Progenitor cell of endocrine pancreas (in vitro differentiated cells): ENCODE results near the gene RBBP5. TPM values are rescaled to one million over a fixed set of nuclear protein-coding genes. Genes with fewer than 3 reads are reported as not detected.

Experiments used
- DNase-seq: peaks from one replicate; pipeline ENCODE4 v3.0.0; 2021; ENCODE audit warnings: low spot score; ENCODE audit not compliant: unreplicated experiment
- H3K27ac Mint-ChIP-seq: 2 replicates; pipeline ENCODE4 v1.8.0; 2021; ENCODE audit warnings: mild to moderate bottlenecking, moderate library complexity, mixed read lengths
- H3K27me3 Mint-ChIP-seq: 2 replicates; pipeline ENCODE4 v1.8.0; 2021; ENCODE audit warnings: mixed read lengths
- H3K36me3 Mint-ChIP-seq: 2 replicates; pipeline ENCODE4 v1.8.0; 2022; ENCODE audit warnings: mixed read lengths; ENCODE audit not compliant: insufficient read depth
- H3K4me1 Mint-ChIP-seq: 2 replicates; pipeline ENCODE4 v1.8.0; 2021; ENCODE audit warnings: low read depth, mixed read lengths
- H3K4me3 Mint-ChIP-seq: 2 replicates; pipeline ENCODE4 v1.8.0; 2021; ENCODE audit warnings: low read depth, mild to moderate bottlenecking, moderate library complexity, mixed read lengths
- H3K9me3 Mint-ChIP-seq: 2 replicates; pipeline ENCODE4 v1.8.0; 2021; ENCODE audit warnings: low read depth, mixed read lengths
- total RNA-seq: library from RNA; stranded (reverse); gene quantifications from 2 replicates; pipeline ENCODE4 v1.2.1, GENCODE V29; 2021
- TF ChIP-seq, protein P1 (sequence below): fragments of 200-600 bp; sonication (generic); IDR thresholded peaks from one replicate; pipeline ENCODE4 v1.5.0; 2021; ENCODE audit warnings: antibody characterized with exemption, mild to moderate bottlenecking; ENCODE audit not compliant: unreplicated experiment

The RBBP5 gene
- total RNA-seq, 1 donor from 2014 or later: 20.9 TPM

DNA sequence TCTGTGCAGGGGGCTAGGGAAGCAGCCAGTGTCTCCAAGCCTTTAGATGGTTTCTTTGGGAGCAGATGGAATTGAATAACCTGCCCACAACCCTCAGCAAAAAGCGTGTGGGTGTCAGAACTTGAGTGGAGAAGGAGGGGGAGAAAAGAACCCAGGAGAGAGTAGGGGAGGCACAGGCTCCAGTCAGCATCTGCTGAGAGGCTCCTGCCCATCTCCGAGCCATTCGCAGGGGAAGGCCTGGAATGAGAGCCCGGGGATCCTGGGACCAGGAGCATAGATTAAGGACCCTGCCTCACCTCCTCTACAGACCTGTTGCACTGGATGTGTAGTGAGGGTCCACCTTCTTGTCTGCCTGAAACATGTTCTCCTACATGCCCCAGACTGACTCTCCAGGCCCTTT is 53.8 kb downstream of the RBBP5 start:
- Mint-ChIP-seq H3K4me3 (no peak overlapping the region), H3K27me3 (no peaks in the 10 kb centered on the region), H3K4me1 (no peaks in the 10 kb centered on the region), H3K27ac (no peak overlapping the region), H3K36me3 (no peaks in the 10 kb centered on the region), H3K9me3 (no peaks in the 10 kb centered on the region)
- no peak for DNase-seq
- TF ChIP-seq, protein P1, sequence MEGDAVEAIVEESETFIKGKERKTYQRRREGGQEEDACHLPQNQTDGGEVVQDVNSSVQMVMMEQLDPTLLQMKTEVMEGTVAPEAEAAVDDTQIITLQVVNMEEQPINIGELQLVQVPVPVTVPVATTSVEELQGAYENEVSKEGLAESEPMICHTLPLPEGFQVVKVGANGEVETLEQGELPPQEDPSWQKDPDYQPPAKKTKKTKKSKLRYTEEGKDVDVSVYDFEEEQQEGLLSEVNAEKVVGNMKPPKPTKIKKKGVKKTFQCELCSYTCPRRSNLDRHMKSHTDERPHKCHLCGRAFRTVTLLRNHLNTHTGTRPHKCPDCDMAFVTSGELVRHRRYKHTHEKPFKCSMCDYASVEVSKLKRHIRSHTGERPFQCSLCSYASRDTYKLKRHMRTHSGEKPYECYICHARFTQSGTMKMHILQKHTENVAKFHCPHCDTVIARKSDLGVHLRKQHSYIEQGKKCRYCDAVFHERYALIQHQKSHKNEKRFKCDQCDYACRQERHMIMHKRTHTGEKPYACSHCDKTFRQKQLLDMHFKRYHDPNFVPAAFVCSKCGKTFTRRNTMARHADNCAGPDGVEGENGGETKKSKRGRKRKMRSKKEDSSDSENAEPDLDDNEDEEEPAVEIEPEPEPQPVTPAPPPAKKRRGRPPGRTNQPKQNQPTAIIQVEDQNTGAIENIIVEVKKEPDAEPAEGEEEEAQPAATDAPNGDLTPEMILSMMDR: no peak

DNA sequence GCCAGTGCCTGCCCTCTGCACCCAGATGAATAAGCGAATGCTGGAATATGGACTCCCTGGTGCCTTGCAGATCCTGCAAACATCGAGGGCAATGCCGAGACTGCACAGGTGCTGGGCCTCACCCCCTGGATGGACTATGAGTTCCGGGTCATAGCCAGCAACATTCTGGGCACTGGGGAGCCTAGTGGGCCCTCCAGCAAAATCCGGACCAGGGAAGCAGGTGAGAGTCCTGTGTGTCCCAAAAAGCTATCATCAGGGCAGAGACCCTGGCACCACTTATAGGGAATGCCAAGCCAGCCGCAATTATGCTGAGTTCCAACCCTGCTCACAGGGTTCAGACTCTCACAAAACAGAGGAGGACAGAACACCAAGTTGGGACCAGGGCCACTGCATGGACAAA is 54.7 kb downstream of the RBBP5 start:
- H3K9me3 Mint-ChIP-seq: no peaks in the 10 kb centered on the region
- no peaks in the 10 kb centered on the region for H3K36me3 Mint-ChIP-seq
- H3K27me3 Mint-ChIP-seq: no peaks in the 10 kb centered on the region
- TF ChIP-seq, protein P1: no peak
- no peaks in the 10 kb centered on the region for H3K4me1 Mint-ChIP-seq
- no peak overlapping the region for H3K27ac Mint-ChIP-seq
- H3K4me3 Mint-ChIP-seq: no peak overlapping the region
- DNase-seq: no peak

DNA sequence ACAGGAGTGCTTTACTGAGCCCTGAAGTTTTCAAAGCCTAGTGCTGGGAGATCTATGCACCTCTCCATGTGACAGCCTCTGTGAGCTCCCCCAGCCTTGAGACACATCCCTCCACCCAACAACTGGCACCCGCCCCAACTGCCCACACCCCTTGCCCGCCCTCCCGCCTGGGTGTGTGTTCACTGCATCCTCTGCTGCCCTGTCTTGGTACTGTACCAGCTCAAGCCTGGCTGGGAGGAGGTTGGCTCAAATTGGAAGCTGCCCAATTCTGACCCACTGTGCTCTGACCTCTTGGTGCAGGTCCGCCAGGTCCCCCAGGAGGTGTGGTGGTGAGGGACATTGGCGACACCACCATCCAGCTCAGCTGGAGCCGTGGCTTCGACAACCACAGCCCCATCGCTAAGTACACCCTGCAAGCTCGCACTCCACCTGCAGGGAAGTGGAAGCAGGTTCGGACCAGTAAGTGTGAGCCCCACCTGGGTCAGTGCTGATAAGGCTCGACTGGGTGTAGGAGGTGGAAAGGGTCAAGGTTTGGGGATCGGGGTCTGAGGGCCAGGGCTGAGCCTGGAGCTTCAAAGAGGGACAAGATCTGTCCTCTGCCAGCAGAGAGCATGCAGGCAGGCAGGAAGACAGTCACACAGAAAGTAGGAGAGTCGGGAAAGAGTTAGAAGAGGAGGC is 55.5 kb downstream of the RBBP5 start:
- DNase-seq: no peak
- H3K27me3 Mint-ChIP-seq: no peaks in the 10 kb centered on the region
- H3K27ac Mint-ChIP-seq: no peak overlapping the region
- no peaks in the 10 kb centered on the region for H3K9me3 Mint-ChIP-seq
- no peaks in the 10 kb centered on the region for H3K36me3 Mint-ChIP-seq
- TF ChIP-seq, protein P1: no peak
- H3K4me1 Mint-ChIP-seq: no peaks in the 10 kb centered on the region
- H3K4me3 Mint-ChIP-seq: no peak overlapping the region

- Mint-ChIP-seq H3K36me3 (no peaks in the 10 kb centered on the region), H3K4me3 (no peak overlapping the region), H3K27me3 (no peaks in the 10 kb centered on the region), H3K9me3 (no peaks in the 10 kb centered on the region), H3K4me1 (no peaks in the 10 kb centered on the region), H3K27ac (no peak overlapping the region)
- TF ChIP-seq, protein P1: no peak
- no peak for DNase-seq
These were observed 56.1 kb downstream of the RBBP5 start for GRCh38 chr1:205065666-205066065.

- H3K27me3 Mint-ChIP-seq: no peaks in the 10 kb centered on the region
- no peaks in the 10 kb centered on the region for H3K36me3 Mint-ChIP-seq
- H3K9me3 Mint-ChIP-seq: no peaks in the 10 kb centered on the region
- no peaks in the 10 kb centered on the region for H3K4me1 Mint-ChIP-seq
- no peak overlapping the region for H3K4me3 Mint-ChIP-seq
- no peak for DNase-seq
- TF ChIP-seq, protein P1: no peak
- no peak overlapping the region for H3K27ac Mint-ChIP-seq
These were observed 56.9 kb downstream of the RBBP5 start for GRCh38 chr1:205064741-205065316.
